SJCRH30 (cell line): ENCODE results near the gene TFEB. TPM values are rescaled to one million over a fixed set of nuclear protein-coding genes. Genes with fewer than 3 reads are reported as not detected.
A peak's percentile ranks its signal among the peaks of the same experiment; 100 is the strongest.

Experiments used
- DNase-seq, 2 experiments: peaks; one replicate each; pipeline ENCODE4 v3.0.0-alpha.2; 2015 to 2020
- H3K27ac ChIP-seq: fragments of 250-450 bp; sonication (Bioruptor Pico); 2 replicates; pipeline ENCODE4 v1.5.1; 2020; ENCODE audit warnings: mild to moderate bottlenecking, moderate library complexity
- H3K27me3 ChIP-seq: fragments of 250-450 bp; sonication (Bioruptor Pico); 2 replicates; pipeline ENCODE4 v1.5.1; 2020; ENCODE audit warnings: mild to moderate bottlenecking, moderate library complexity
- H3K36me3 ChIP-seq: fragments of 250-450 bp; sonication (Bioruptor Pico); 2 replicates; pipeline ENCODE4 v1.5.1; 2020; ENCODE audit warnings: mild to moderate bottlenecking, moderate library complexity
- H3K4me1 ChIP-seq: fragments of 250-450 bp; sonication (Bioruptor Pico); 2 replicates; pipeline ENCODE4 v1.5.1; 2020; ENCODE audit warnings: mild to moderate bottlenecking, moderate library complexity
- H3K4me3 ChIP-seq: fragments of 250-450 bp; sonication (Bioruptor Pico); 2 replicates; pipeline ENCODE4 v1.5.1; 2020; ENCODE audit warnings: mild to moderate bottlenecking, moderate library complexity
- H3K9me3 ChIP-seq: fragments of 250-450 bp; sonication (Bioruptor Pico); replicated peaks from 2 replicates; pipeline ENCODE4 v1.5.1; 2020; ENCODE audit warnings: mild to moderate bottlenecking, moderate library complexity
- total RNA-seq: library from RNA; depleted of rRNA; stranded (reverse); fragments of >200 nt; shearing (Covaris generic); gene quantifications from 2 replicates; pipeline ENCODE4 v1.2.3, GENCODE V29; 2014; rRNA removed

The TFEB gene
- total RNA-seq, result 0.57 and 0.63 TPM in 2 replicates

DNA sequence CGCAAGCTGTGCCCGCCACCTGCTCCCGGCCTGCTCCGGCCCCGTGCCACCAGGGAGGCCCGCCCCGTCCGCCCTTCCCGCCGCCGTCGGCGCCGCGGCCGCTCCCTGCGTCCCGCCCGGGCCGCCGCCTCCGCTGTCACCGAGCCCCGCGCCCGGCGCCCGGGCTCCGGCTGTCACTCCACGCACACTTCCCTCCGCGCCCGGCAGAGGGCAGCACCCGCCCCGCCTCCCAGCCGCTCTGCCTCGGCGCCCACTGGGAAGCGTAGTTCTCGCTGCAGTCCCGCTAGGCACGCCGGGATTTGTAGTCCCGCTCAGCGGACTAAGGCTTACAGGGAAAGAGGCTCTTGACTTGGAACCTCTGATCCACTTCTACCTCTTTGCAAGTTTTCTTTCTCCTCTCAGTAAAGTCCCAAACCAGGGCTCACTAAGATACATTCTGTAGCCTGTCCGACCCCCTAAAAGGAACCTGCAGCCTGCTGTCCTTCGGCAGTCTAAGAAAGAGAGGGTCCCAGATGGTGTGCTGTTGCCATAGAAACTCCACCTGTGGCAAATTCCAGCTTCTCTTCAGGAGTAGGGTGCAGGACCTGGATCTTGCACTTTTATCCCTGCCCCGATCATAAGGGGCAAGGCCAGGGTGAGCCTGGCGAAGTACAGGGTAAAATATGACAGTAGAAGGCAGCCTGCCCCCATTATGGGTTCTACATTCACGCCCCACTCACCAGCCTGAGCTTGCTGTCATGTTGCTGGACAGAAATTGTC, at the start of gene TFEB:
TSS of gene TFEB (minus strand) at position 182 of the 759 bp plus-strand sequence. CDS start 44,395 bp downstream, outside the sequence.
- H3K4me3 ChIP-seq, result peak within 1 kb of the TSS; percentile 56
- DNase-seq, result peak; percentile 88 to 90
- H3K9me3 ChIP-seq, result no peaks in the 10 kb centered on the region
- no peak within 1 kb of the TSS for H3K27ac ChIP-seq
- H3K36me3 ChIP-seq, result no peaks in the 10 kb centered on the region
- H3K4me1 ChIP-seq, result peaks cover 6% of the 10 kb centered on the region; the same call in 1 of the 2 replicates
- H3K27me3 ChIP-seq, result 0 out of 2 replicates have a peak, but pooled peaks cover 4% of the 10 kb centered on the region

DNA sequence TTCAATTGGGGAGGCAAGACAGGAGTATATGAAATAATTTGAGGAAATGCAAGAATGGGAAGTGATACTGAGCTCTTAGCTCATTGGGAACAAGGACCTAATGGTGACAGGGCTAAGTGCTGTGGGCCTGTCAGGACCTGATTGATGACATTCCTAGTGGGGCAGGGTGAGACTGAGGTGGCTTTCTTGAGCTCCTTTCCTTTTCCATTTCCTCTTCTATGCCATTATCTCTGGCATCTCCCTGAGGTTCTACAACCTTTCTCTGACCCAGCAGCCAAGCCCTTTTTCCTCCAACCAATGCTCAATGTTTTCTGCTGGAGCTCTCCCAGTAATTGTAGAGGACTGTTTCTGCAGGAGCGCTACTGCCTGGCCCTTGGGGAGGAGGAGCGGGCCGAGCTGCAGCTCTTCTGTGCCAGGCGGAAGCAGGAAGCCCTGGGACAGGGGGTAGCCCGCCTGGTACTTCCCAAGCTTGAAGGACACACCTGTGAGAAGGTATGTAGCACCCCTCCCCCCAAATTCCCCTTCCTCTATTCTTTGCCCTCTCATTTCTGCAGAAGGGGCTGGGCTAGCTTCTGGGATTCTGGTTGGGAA, 49.3 kb upstream of the TFEB start:
- Histone ChIP-seq H3K36me3 (peaks cover 10% of the 10 kb centered on the region), H3K4me3 (no peak overlapping the region), H3K4me1 (peaks cover 2% of the 10 kb centered on the region; the same call in 1 of the 2 replicates), H3K27me3 (no peaks in the 10 kb centered on the region), H3K9me3 (no peaks in the 10 kb centered on the region), H3K27ac (no peak overlapping the region)
- DNase-seq, result no peak

DNA sequence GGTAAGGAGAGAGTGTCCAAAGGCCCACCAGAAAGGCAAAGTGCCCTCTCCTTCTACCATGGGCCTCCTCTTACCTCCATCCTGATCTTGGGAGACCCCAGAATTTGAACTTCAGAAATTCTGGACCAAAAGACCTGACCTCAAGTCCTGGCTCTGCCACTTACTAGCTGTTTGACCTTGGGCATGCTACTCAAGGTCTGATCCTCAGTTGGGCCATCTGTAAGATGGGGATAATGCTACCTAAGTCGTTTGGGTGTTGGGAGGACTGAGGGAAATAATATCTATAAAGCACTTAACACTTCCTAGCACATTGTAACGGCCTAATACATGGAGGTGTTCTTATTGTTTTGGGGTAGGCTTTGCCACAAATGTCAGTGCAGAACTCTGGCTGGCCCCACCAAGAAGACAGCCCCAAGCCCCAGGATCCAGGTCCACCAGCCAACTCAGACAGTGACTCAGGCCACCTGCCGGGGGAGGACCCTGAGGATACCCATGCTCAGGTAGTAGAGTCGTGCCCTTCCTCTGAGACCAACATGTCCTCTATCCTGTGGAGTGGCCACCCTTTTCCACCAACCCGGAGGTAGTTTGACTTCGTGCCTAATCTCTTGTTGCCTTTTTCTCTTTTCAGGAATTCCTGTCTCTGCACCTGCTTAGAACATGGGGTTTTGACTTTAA, 47.8 kb upstream of the TFEB start:
- no peaks in the 10 kb centered on the region for H3K9me3 ChIP-seq
- H3K4me3 ChIP-seq, result no peak overlapping the region
- no peak overlapping the region for H3K27ac ChIP-seq
- H3K4me1 ChIP-seq, result peaks cover 5% of the 10 kb centered on the region; the same call in 1 of the 2 replicates
- DNase-seq, result no peak
- H3K27me3 ChIP-seq, result no peaks in the 10 kb centered on the region
- no peaks in the 10 kb centered on the region for H3K36me3 ChIP-seq

DNA sequence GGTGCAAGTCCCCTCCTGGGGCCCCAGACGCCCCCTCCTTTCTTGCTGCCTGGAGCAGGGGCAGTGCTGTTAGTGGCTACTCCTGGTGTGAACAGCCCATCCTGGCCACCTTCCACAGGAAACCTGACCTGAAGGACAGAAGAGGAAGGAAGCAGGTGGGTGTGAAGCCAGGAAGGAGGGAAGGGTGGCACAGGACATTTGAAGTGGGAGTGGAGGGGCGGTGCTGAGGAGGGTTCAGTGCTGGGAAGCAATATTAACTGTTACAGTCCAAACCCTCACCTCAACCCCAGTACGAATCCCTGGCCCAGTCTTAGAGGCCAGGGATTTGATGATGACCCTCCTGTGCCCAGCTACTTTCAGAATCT, 45.9 kb upstream of the TFEB start:
- no peaks in the 10 kb centered on the region for H3K27me3 ChIP-seq
- H3K4me3 ChIP-seq, result no peak overlapping the region
- H3K27ac ChIP-seq, result no peak overlapping the region
- H3K4me1 ChIP-seq, result peaks cover 5% of the 10 kb centered on the region; the same call in 1 of the 2 replicates
- DNase-seq, result no peak
- H3K9me3 ChIP-seq, result no peaks in the 10 kb centered on the region
- no peaks in the 10 kb centered on the region for H3K36me3 ChIP-seq

DNA sequence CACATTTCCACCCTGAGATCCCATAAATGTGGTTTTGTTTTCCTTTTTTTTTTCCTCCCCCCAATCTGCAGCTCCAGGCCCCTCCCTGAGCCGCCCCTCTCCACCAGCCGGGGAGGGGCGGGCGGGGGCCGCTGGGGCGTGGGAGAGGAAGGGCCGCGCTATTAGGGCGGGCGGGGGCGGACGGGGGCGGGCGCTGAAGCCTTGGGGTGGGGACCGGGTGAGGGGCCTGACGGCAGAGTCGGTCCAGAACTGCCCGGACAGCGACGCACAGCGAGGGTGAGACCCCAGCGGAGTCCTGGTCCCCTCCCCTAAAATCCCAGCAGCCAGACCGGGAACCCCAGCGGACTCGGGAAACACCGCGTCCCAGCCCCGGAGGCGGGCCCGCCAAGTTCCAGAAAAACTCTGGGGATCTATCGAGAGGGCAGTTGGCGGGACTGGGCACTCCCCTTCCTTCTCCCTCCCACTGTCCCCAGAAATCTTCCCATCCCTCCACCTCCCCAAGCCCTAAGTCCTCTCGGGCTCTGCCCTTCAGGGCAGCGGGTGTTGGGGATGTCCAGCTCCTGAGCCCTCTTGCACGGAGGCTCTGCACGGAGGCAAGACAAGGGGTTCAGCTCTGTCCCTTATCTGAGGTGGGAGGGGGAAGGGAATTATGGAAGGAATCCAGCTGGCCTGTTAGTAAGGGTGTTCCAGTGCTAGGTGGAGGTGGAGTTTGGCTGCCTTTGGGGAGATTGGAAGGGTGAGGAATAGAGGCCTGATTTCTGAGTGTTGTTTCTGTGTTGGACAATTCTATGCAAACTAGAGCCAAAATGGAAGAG, 45.4 kb upstream of the TFEB start, which contains the start of gene PRICKLE4:
TSS of gene PRICKLE4 (plus strand) at position 232 of the 815 bp plus-strand sequence. CDS start 2,692 bp downstream, outside the sequence.
- Histone ChIP-seq H3K9me3 (no peaks in the 10 kb centered on the region), H3K27me3 (no peaks in the 10 kb centered on the region), H3K4me1 (peaks cover 5% of the 10 kb centered on the region; the same call in 1 of the 2 replicates), H3K4me3 (peak within 1 kb of the TSS; percentile 64), H3K36me3 (no peaks in the 10 kb centered on the region), H3K27ac (no peak within 1 kb of the TSS)
- DNase-seq, result peak; percentile 21 to 46

DNA sequence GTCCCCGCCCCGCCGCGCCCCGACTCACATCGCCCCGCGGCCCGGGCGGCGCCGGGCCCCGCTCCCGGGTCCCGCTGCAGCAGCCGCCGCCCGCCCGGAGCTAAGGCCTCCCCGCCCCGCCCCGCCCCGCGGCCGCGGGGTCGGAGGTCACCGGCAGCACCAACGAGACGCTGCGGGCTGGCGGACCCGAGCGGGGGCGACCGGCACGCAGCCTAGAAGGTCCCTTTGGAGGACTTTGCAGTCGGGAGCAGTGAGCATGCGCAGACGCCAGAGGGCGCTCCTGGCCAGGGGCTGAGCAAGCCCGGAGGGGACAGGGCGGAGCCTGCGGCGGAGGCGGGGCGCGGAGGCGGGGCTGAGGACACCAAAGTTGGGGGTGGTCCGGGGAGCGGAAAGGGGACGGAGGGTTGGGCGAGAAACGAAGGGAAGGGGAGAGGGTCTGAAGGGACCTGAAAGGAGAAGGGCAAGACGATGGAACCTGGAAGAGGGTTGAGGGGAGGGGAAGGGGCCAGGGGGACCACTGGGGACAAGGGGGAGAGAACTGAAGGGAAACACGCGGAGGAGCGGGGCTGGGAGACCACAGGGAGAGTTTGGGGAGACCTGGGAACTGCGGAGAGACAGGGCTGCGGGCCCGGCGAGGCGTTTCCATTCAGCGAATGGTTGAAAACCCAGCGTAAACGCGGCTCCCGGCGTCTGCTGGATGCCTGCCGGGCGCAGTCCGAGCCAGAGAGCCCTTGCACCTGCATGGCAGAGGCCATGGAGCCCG, 44.6 kb upstream of the TFEB start, which contains the start of gene FRS3:
TSS of gene FRS3 (minus strand) at position 113 of the 763 bp plus-strand sequence. CDS start 2,913 bp downstream, outside the sequence.
- Histone ChIP-seq H3K9me3 (no peaks in the 10 kb centered on the region), H3K36me3 (no peaks in the 10 kb centered on the region), H3K27ac (no peak within 1 kb of the TSS), H3K4me3 (peak within 1 kb of the TSS; percentile 64), H3K27me3 (no peaks in the 10 kb centered on the region), H3K4me1 (peaks cover 5% of the 10 kb centered on the region; the same call in 1 of the 2 replicates)
- peak; percentile 94 to 95 for DNase-seq

DNA sequence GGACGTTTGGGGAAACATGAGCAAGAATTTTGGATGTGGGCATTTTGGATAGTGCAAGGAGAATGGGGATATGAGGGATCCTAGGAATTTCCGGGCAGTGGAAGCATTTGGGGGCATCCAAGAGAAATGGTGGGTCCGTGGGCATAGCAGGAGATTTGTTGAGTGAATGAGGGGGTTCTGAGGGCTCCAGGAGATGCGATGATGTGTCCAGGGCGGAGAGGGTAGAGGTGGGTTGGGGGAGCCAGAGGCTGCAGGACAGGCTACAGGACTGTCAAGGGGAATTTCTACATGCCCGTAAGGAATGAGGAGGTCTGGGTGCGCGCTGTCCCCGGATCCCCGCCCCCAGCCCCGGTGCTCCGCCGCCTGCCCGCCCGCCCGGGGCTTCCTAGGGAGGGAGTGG, 43.9 kb upstream of the TFEB start:
- peak in 1 of 2 experiments; percentile 30 for DNase-seq
- no peaks in the 10 kb centered on the region for H3K27me3 ChIP-seq

DNA sequence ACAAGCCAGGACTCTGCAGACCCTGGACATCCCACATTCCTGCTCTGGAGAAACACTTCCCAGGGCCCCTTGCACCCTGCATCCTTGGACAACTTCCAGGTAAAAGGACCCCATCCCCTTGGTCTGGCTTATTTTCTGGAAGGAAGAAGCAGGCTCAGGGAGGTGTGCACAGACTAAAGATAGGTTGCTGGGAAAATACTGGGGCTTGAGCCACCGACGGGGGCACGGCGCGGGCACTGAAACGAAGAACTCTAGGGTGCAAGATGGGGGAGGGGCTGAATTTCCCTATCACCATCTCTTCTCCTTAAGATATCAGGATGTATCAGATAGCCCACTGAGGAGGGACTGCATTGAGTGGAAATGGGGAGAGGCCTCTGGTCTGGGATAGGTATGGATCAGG, 43.5 kb upstream of the TFEB start:
- no peaks in the 10 kb centered on the region for H3K9me3 ChIP-seq
- DNase-seq, result no peak
- H3K36me3 ChIP-seq, result no peaks in the 10 kb centered on the region
- peak overlapping the region; percentile 64 for H3K4me3 ChIP-seq
- no peaks in the 10 kb centered on the region for H3K27me3 ChIP-seq
- H3K27ac ChIP-seq, result no peak overlapping the region
- peaks cover 5% of the 10 kb centered on the region; the same call in 1 of the 2 replicates for H3K4me1 ChIP-seq

More for the DNA sequence above, 43.9 kb upstream of the TFEB start:
- Histone ChIP-seq H3K36me3 (no peaks in the 10 kb centered on the region), H3K4me3 (peak overlapping the region; percentile 64), H3K27ac (no peak overlapping the region), H3K9me3 (no peaks in the 10 kb centered on the region), H3K4me1 (peaks cover 5% of the 10 kb centered on the region; the same call in 1 of the 2 replicates)

DNA sequence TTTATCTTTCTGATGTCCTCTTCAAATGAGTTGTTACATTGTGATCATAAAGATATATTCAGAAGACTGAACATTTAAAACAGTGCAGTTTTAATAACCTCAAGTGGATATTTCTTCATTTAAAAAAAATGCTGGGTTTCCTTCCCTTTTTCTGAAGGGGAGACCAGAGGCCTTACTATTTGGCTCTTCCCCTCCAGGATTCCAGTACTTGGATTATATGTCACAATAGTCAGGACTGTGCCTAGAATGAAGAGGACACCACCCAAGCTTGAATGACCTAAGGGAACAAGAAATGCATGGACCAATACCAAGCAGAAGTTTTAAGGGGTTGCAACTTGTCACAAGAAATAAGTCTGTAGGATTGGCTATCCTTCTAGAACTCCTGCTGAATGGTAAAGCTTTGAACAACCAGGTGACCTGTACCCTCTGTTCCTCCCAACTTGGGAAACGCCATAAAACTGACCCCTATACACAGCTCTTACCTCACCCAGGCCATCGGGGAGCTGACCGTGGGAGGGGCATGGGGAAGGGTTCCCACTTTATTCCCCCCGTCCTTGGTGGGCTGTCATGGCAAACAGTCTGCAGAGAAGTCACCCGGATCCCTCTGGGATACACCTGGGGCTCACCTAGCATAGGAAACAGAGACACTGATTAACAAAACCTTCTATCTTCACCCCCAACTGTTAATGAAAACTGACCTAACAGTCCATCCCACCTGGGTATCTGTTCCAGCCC, 42.3 kb upstream of the TFEB start:
- DNase-seq, result no peak
- Histone ChIP-seq H3K27me3 (no peaks in the 10 kb centered on the region), H3K36me3 (no peaks in the 10 kb centered on the region), H3K27ac (no peak overlapping the region), H3K4me3 (no peak overlapping the region), H3K9me3 (no peaks in the 10 kb centered on the region), H3K4me1 (peaks cover 5% of the 10 kb centered on the region; the same call in 1 of the 2 replicates)

DNA sequence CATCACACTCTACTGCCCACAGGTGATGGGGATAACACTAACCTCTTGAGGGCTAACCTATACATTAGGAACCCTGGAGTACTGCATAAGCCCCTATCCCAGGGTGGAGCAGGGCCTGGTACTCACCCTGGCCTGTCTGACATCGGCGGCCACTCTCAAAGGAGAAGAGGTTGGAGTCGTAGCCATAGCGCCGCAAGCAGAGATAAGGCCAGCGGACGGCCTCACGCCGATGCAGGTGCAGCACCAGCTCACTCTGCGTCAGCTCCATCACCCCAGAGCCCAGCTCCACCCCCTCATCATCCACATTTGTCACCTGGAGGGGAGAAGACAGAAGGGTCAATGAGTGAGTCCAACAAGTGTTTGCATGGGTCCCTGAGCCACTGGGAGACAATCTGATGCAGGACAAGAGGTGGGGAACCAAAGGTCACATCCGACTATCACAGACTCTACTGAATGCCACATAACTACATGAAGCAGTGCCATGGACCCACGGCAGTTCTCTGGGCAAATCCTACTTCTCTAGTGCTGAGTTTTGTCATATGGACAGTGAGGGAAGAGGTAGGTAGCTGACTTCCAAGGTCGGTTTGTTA, 40.0 kb upstream of the TFEB start:
- Histone ChIP-seq H3K4me1 (peaks cover 3% of the 10 kb centered on the region; the same call in 1 of the 2 replicates), H3K36me3 (no peaks in the 10 kb centered on the region), H3K9me3 (no peaks in the 10 kb centered on the region), H3K4me3 (no peak overlapping the region), H3K27me3 (no peaks in the 10 kb centered on the region), H3K27ac (no peak overlapping the region)
- DNase-seq, result no peak

DNA sequence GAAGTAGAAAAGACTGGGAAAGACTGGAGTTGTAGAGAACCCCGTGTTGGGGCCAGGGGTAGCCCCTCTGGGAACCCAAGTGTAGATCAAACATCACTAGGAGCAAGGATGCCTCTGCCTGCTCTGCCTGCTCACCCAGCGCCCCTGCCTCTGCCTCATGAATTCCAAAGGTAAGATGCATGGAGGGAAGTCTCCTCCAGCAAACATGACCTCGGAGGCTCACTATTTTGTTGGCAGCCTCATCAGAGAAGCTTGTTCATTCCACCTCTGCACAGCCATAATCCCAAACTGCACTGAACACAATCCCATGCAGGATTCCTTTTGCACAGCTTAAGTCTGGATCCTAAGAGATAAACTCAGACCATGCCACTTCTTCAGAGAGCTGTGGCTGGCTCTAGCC, 39.4 kb upstream of the TFEB start:
- H3K27ac ChIP-seq, result no peak overlapping the region
- no peaks in the 10 kb centered on the region for H3K36me3 ChIP-seq
- H3K4me1 ChIP-seq, result peaks cover 3% of the 10 kb centered on the region; the same call in 1 of the 2 replicates
- H3K9me3 ChIP-seq, result no peaks in the 10 kb centered on the region
- no peak for DNase-seq
- no peak overlapping the region for H3K4me3 ChIP-seq
- H3K27me3 ChIP-seq, result no peaks in the 10 kb centered on the region

DNA sequence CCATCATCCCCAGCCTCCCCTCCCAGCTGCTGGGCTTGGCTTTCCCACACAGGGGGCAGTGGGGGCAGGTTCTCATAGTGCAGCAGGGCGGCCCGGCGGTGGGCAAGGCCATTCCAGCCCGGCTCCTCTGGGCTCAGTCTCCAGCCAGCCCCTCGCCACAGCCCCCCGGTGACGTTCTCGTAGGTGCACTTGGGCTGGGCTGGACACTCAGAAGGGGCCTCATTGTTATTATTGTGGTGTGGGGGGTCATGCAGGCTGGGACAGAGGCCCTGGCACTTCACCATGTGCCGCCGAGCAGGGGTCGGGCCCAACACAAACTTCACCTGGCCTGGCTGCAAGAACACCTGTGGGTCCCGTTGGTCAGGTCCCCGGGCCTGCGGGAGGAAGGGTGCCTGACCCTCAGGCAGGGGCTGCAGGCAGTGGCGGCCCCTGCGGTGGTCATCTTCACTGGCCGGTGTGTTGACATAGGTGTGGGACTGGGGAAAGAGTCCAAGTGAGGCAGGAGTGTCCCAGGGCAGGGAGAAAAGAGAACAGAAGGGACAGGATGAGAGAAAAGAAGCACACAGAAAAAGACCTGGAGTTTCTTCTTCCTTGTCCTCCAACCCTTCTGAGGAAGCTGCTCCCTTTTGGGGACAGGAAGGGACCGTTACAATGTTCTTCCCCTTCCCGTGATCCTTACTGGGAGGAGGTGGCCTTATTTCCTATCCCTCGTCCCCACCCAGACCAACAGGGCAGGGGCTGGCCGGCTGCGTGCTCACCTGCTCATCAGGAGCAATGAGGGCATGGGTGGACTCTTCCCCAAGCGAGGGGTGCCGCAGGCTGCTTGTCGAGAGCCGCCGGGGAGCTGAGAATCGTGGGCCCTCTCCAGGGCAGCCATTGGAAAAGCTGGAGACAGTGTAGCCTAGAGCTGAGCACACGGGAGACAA, 35.9 kb upstream of the TFEB start:
- Histone ChIP-seq H3K27ac (no peak overlapping the region), H3K9me3 (no peaks in the 10 kb centered on the region), H3K36me3 (no peaks in the 10 kb centered on the region), H3K27me3 (no peaks in the 10 kb centered on the region), H3K4me1 (peaks cover 21% of the 10 kb centered on the region), H3K4me3 (no peak overlapping the region)
- no peak for DNase-seq
